IMR-90 (cell line): ENCODE results near the gene PTH1R. TPM values are rescaled to one million over a fixed set of nuclear protein-coding genes. Genes with fewer than 3 reads are reported as not detected.

Experiments
- ATAC-seq: fragments of 200-7000 bp; cut with Tn5 transposase; 2 replicates; pipeline ENCODE4 v1.9.1; 2020; ENCODE audit warnings: low read depth, mild to moderate bottlenecking, moderate library complexity
- BruUV-seq: library from RNA; stranded (reverse); fragments of 400-500 nt; replicated peaks from 2 replicates; lab custom pipeline; 2021; lab: Mats Ljungman, UMichigan
- CTCF ChIA-PET: fragments of 300-600 bp; formaldehyde crosslinking; extraction: SDS; loops from one replicate; lab custom pipeline; 2021; ENCODE audit warnings: antibody characterized with exemption; lab: Yijun Ruan, JAX
- POLR2A ChIA-PET: fragments of 300-600 bp; sonication (Branson Sonifier 250); formaldehyde crosslinking; loops from one replicate; lab custom pipeline; 2022; ENCODE audit warnings: antibody characterized with exemption; ENCODE audit not compliant: unreplicated experiment; lab: Charles Lee
- DNase-seq: peaks from one replicate; pipeline ENCODE4 v3.0.0; 2013
- H2AFZ ChIP-seq: replicated peaks from 2 replicates; pipeline ENCODE3; 2013; ENCODE audit warnings: low read length, mild to moderate bottlenecking; ENCODE audit not compliant: poor library complexity
- H2AK5ac ChIP-seq: 2 replicates; pipeline ENCODE4 v1.6.1; 2013; ENCODE audit warnings: low read depth, low read length, inconsistent platforms
- H2AK9ac ChIP-seq: replicated peaks from 2 replicates; pipeline ENCODE3; 2013; ENCODE audit warnings: mild to moderate bottlenecking, low read depth, low read length, moderate library complexity; ENCODE audit not compliant: poor library complexity
- H2BK120ac ChIP-seq: 2 replicates; pipeline ENCODE4 v1.6.1; 2013; ENCODE audit warnings: low read depth, low read length, inconsistent platforms
- H2BK15ac ChIP-seq: 3 replicates; pipeline ENCODE4 v1.6.1; 2013; ENCODE audit warnings: low read depth, low read length, inconsistent platforms
- H2BK20ac ChIP-seq: 2 replicates; pipeline ENCODE4 v1.6.1; 2013; ENCODE audit warnings: low read depth, mild to moderate bottlenecking, inconsistent platforms, low read length, moderate library complexity
- H2BK5ac ChIP-seq: 2 replicates; pipeline ENCODE4 v1.6.1; 2013; ENCODE audit warnings: mild to moderate bottlenecking, low read depth, low read length, inconsistent platforms; ENCODE audit not compliant: poor library complexity, severe bottlenecking
- H3K14ac ChIP-seq: replicated peaks from 2 replicates; pipeline ENCODE4 v1.6.1; 2013; ENCODE audit warnings: low read depth, low read length, inconsistent platforms
- H3K18ac ChIP-seq: 2 replicates; pipeline ENCODE4 v1.6.1; 2013; ENCODE audit warnings: low read depth, low read length, control low read depth
- H3K23ac ChIP-seq: 2 replicates; pipeline ENCODE4 v1.6.1; 2013; ENCODE audit warnings: low read depth, low read length, inconsistent platforms
- H3K27ac ChIP-seq: 2 replicates; pipeline ENCODE4 v1.5.1; 2013; ENCODE audit warnings: mild to moderate bottlenecking, control low read depth, low read length; ENCODE audit not compliant: insufficient read depth
- H3K27me3 ChIP-seq: 2 replicates; pipeline ENCODE4 v1.6.1; 2013; ENCODE audit warnings: low read length; ENCODE audit not compliant: control insufficient read depth, insufficient read depth
- H3K36me3 ChIP-seq: 2 replicates; pipeline ENCODE4 v1.6.1; 2013; ENCODE audit warnings: low read length, mixed read lengths; ENCODE audit not compliant: control insufficient read depth, insufficient read depth
- H3K4ac ChIP-seq: 2 replicates; pipeline ENCODE4 v1.6.1; 2013; ENCODE audit warnings: low read depth, low read length, inconsistent platforms
- H3K4me1 ChIP-seq: 2 replicates; pipeline ENCODE4 v1.6.1; 2013; ENCODE audit warnings: low read length, mixed read lengths; ENCODE audit not compliant: control insufficient read depth, insufficient read depth
- H3K4me2 ChIP-seq: 2 replicates; pipeline ENCODE4 v1.6.1; 2013; ENCODE audit warnings: low read depth, mild to moderate bottlenecking, control low read depth, low read length, moderate library complexity
- H3K4me3 ChIP-seq: 2 replicates; pipeline ENCODE4 v1.5.1; 2013; ENCODE audit warnings: low read depth, mild to moderate bottlenecking, control low read depth, low read length, moderate library complexity; ENCODE audit not compliant: insufficient read depth
- H3K56ac ChIP-seq: 2 replicates; pipeline ENCODE4 v1.6.1; 2013; ENCODE audit warnings: low read length, inconsistent platforms; ENCODE audit not compliant: insufficient read depth; ENCODE audit errors: extremely low read depth
- H3K79me1 ChIP-seq, 2 experiments: 2 replicates each; pipeline ENCODE4 v1.6.1; 2013; ENCODE audit warnings: low read length in 2 of 2, inconsistent platforms in 1 of 2, low read depth in 1 of 2
- H3K9ac ChIP-seq: 2 replicates; pipeline ENCODE4 v1.6.1; 2013; ENCODE audit warnings: low read depth, low read length, control low read depth
- H3K9me1 ChIP-seq: 2 replicates; pipeline ENCODE4 v1.6.1; 2013; ENCODE audit warnings: low read length, inconsistent platforms; ENCODE audit not compliant: insufficient read depth
- H3K9me3 ChIP-seq: 2 replicates; pipeline ENCODE4 v1.6.1; 2013; ENCODE audit warnings: low read length; ENCODE audit not compliant: control insufficient read depth, insufficient read depth
- H4K20me1 ChIP-seq: 2 replicates; pipeline ENCODE4 v1.6.1; 2013; ENCODE audit warnings: low read length, inconsistent platforms; ENCODE audit not compliant: insufficient read depth
- H4K5ac ChIP-seq: 2 replicates; pipeline ENCODE4 v1.6.1; 2013; ENCODE audit warnings: mild to moderate bottlenecking, low read depth, low read length, control low read depth
- H4K8ac ChIP-seq, 2 experiments: 2 replicates each; pipeline ENCODE4 v1.6.1; 2013; ENCODE audit warnings: low read depth in 2 of 2, low read length in 2 of 2, control low read depth in 1 of 2, inconsistent platforms in 1 of 2
- H4K91ac ChIP-seq: 2 replicates; pipeline ENCODE4 v1.6.1; 2013; ENCODE audit warnings: low read depth, low read length, inconsistent platforms; ENCODE audit not compliant: insufficient read depth
- BHLHE40 ChIP-seq: fragments of 150-350 bp; IDR thresholded peaks from 2 replicates; pipeline ENCODE4 v1.6.1; 2016; ENCODE audit warnings: mild to moderate bottlenecking, low read depth, low read length
- CEBPB ChIP-seq: IDR thresholded peaks from 2 replicates; pipeline ENCODE4 v1.6.1; 2012; ENCODE audit warnings: low read depth, low read length, improper control_type of control experiment
- CHD1 ChIP-seq: IDR thresholded peaks from 2 replicates; pipeline ENCODE4 v1.6.1; 2012; ENCODE audit warnings: low read depth, low read length, improper control_type of control experiment
- MAFK ChIP-seq: IDR thresholded peaks from 2 replicates; pipeline ENCODE4 v1.6.1; 2012; ENCODE audit warnings: low read depth, low read length, improper control_type of control experiment
- MAZ ChIP-seq: IDR thresholded peaks from 2 replicates; pipeline ENCODE4 v1.6.1; 2012; ENCODE audit warnings: low read depth, mild to moderate bottlenecking, low read length, improper control_type of control experiment, moderate library complexity, borderline replicate concordance
- MXI1 ChIP-seq: IDR thresholded peaks from 2 replicates; pipeline ENCODE4 v1.6.1; 2012; ENCODE audit warnings: low read depth, mild to moderate bottlenecking, low read length, moderate library complexity, borderline replicate concordance
- POLR2A ChIP-seq: IDR thresholded peaks from 2 replicates; pipeline ENCODE4 v1.6.1; 2012; ENCODE audit warnings: mild to moderate bottlenecking, low read depth, low read length
- RCOR1 ChIP-seq: IDR thresholded peaks from 2 replicates; pipeline ENCODE4 v1.6.1; 2012; ENCODE audit warnings: mild to moderate bottlenecking, low read length, improper control_type of control experiment; ENCODE audit not compliant: insufficient replicate concordance
- RFX5 ChIP-seq: IDR thresholded peaks from 2 replicates; pipeline ENCODE4 v1.8.0; 2012; ENCODE audit warnings: low read depth, mild to moderate bottlenecking, low read length, moderate library complexity
- WGBS, 2 experiments: methylation state at CpG; one replicate each; pipeline versions ENCODE4 v1.1.5 to v1.1.7; 2013; ENCODE audit warnings: missing lambda C conversion rate in 2 of 2; ENCODE audit not compliant: insufficient read length in 1 of 2; ENCODE audit errors: extremely low coverage in 2 of 2; 5-methylcytosine and 5-hydroxymethylcytosine counted together
- dilution Hi-C: fragments of 300-500 bp; cut with HindIII; formaldehyde crosslinking; loops from one replicate; pipeline ENCODE4 v1.14.3; 2018; ENCODE audit warnings: low sequenced_read_pairs; ENCODE audit not compliant: unreplicated experiment
- in situ Hi-C: fragments of 300-500 bp; cut with MboI; formaldehyde crosslinking; loops from 3 replicates; pipeline ENCODE4 v1.14.3; 2019; ENCODE audit warnings: low sequenced_read_pairs, inconsistent platforms, mixed read lengths
- intact Hi-C: fragments of 100-400 bp; cut with micrococcal nuclease; formaldehyde crosslinking; loops from 2 replicates; pipeline ENCODE4 v1.10.0; 2022
- polyA plus RNA-seq, 3 experiments: library from polyadenylated mRNA; depleted of rRNA; stranded (reverse); fragments of >200 nt; gene quantifications; 2 replicates each; pipeline ENCODE4 v1.2.3, GENCODE V29; 2012; ENCODE audit warnings: low replicate concordance in 1 of 3
- total RNA-seq: library from RNA; depleted of rRNA; stranded (reverse); fragments of >200 nt; gene quantifications from 2 replicates; pipeline ENCODE4 v1.2.3, GENCODE V29; 2012

The PTH1R gene
- total and polyA plus RNA-seq, 2 of the 4 experiments (the other 2 are of a cell fraction) = 0.15 to 0.18 TPM

- Histone ChIP-seq H2AFZ (peak overlapping the region; percentile 66), H3K9me1 (no peaks in the 10 kb centered on the region), H4K8ac (no peak overlapping the region), H4K91ac (no peak overlapping the region), H3K27ac (no peak overlapping the region), H2AK9ac (peak overlapping the region; percentile 77), H3K4me2 (peak overlapping the region; percentile 88), H4K20me1 (no peaks in the 10 kb centered on the region), H3K9me3 (no peaks in the 10 kb centered on the region), H3K56ac (no peak overlapping the region), H3K4me3 (peak overlapping the region; percentile 51), H4K5ac (no peak overlapping the region), H3K9ac (peak overlapping the region; percentile 40; the same call in 1 of the 2 replicates), H2BK15ac (no peak overlapping the region), H3K4ac (no peak overlapping the region), H3K36me3 (no peaks in the 10 kb centered on the region), H3K27me3 (peaks cover 62% of the 10 kb centered on the region), H2AK5ac (no peak overlapping the region), H2BK5ac (no peak overlapping the region), H3K4me1 (no peaks in the 10 kb centered on the region), H2BK120ac (no peak overlapping the region), H3K14ac (no peak overlapping the region), H3K79me1 (no peaks in the 10 kb centered on the region), H3K23ac (no peak overlapping the region), H3K18ac (no peak overlapping the region), H2BK20ac (no peak overlapping the region)
- CTCF ChIA-PET = interaction anchor here (1.0 kb wide), 1 partner anchor 9 kb away, joined by 6 read pairs; no protein-coding TSS in a partner anchor
- ATAC-seq = peak; percentile 49
- no peak for TF ChIP-seq MXI1
- TF ChIP-seq CHD1 = no peak
- no peak for TF ChIP-seq BHLHE40
- TF ChIP-seq CEBPB = no peak
- TF ChIP-seq POLR2A = no peak
- TF ChIP-seq RFX5 = no peak
- no peak for TF ChIP-seq MAZ
- TF ChIP-seq RCOR1 = no peak
- TF ChIP-seq MAFK = no peak
- BruUV-seq = no TSS peak
- intact Hi-C loops (loop anchor here (1.0 kb wide), 1 partner anchor 28 kb away; no protein-coding TSS in a partner anchor), in situ Hi-C loops (loop anchor here (25.0 kb wide), 1 partner anchor 395 kb away; the partner anchor contains the start of gene RTP3), dilution Hi-C loops (no loop called here)
- no peak for DNase-seq
- POLR2A ChIA-PET = interaction anchor here (0.6 to 1.0 kb wide), 2 partner anchors 12 to 262 kb away, joined by 3 read pairs; no protein-coding TSS in a partner anchor
- WGBS, 2 experiments = 1% methylated on average over 34 of the region's 72 CpGs; no CpG with 5 or more reads in 1 of the 2 experiments
These were observed 5.0 kb downstream of the PTH1R start for GRCh38 chr3:46882377-46883053.
